OCI-LY7 (cell line): ENCODE measurements around the gene ZNF777.

Source experiments
- CTCF ChIP-seq: fragments of 200-600 bp; sonication (generic); conservative IDR thresholded peaks from 2 replicates; pipeline ENCODE4 v1.5.1; 2014; ENCODE audit warnings: mild to moderate bottlenecking, antibody characterized with exemption, low read length, moderate library complexity, mixed read lengths
- EZH2phosphoT487 ChIP-seq: fragments of 200-600 bp; sonication (generic); IDR thresholded peaks from 2 replicates; pipeline ENCODE4 v1.6.1; 2018; ENCODE audit warnings: low read depth, borderline replicate concordance, mild to moderate bottlenecking, mixed run types, antibody characterized with exemption, low read length, moderate library complexity, mixed read lengths

- TF ChIP-seq CTCF (no peak), EZH2phosphoT487 (no peak)
Observed at GRCh38 chr7:149427096-149427680, 33.7 kb downstream of the ZNF777 start.
